Panc1 (cell line): Measurements from ENCODE around the gene PCYT1B.

Source experiments
- CTCF ChIP-seq: fragments of 450-650 bp; IDR thresholded peaks from 2 replicates; pipeline ENCODE4 v1.5.1; 2017; ENCODE audit warnings: mild to moderate bottlenecking
- TCF7L2 ChIP-seq: IDR thresholded peaks from 2 replicates; pipeline ENCODE4 v1.6.1; 2011; ENCODE audit warnings: mild to moderate bottlenecking, low read depth, low read length, inconsistent platforms

- no peak for TF ChIP-seq CTCF
- no peak for TF ChIP-seq TCF7L2
Measured at GRCh38 chrX:24672701-24673190, 25.6 kb upstream of the PCYT1B start.
